GM19468 (cell line): ENCODE measurements around the gene ARSI.

ENCODE experiments used
- ATAC-seq: cut with Tn5 transposase; IDR thresholded peaks from one replicate; pipeline ENCODE4 v1.9.1; 2021; ENCODE audit warnings: mild to moderate bottlenecking, moderate library complexity, moderate number of reproducible peaks; ENCODE audit not compliant: unreplicated experiment; ENCODE audit errors: extremely low read depth

Gene ARSI

DNA sequence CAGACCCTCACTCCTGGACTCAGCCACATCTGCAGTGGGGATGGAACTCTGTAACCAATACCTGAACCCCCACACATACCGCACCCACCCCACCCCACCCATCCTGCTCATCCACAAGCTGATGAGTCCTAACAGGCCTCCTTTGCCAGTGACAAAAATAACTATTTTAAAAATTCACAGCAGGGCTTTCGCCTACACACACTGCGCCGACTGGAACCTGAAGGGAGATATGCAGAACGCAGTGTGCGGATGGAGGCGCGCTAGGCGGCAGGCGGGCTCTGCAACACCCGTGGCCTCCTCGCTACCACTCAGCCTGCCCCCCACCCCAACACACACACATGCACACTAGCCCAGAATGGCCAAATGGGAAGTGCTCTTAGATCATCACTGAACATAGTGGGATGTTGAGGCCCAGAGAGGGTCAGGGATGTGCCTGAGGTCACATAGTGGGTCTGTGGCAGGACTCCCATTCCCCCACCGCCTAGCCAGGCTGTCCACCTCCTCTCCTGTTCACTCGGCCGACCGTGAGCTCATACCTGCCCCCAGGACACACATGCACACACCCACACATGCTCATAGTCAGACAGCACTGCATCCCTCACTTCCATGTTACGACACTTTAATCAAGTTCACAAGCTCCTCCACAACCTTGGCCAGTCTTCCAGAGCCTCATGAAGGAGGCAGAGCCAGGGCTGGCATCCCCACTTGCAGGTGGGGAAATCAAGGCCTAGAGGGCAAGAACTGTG is 6.8 kb downstream of the ARSI start:
- no peak for ATAC-seq

DNA sequence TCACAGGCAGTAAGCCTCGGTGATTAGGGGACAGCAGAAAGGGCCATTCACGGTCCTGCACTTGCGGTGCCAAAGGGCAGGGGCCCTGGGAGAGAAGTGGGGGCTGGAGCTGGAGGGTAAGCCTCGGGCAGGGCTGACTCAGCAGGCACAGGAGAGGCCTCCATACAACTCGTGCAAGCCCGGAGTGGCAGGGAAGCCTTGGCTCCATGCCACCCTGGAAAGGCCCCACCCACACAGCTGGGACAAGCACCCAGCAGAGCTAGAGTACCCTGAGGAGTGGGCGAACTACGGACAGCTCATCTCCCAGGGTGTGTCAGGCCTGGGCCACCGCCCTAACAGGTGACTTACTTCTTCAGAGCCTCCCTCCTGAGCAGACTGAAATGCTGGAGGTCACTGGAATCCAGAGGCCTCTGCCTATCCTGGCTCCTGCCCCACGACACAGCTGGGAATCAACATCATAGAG is 7.5 kb downstream of the ARSI start:
- ATAC-seq, result no peak

DNA sequence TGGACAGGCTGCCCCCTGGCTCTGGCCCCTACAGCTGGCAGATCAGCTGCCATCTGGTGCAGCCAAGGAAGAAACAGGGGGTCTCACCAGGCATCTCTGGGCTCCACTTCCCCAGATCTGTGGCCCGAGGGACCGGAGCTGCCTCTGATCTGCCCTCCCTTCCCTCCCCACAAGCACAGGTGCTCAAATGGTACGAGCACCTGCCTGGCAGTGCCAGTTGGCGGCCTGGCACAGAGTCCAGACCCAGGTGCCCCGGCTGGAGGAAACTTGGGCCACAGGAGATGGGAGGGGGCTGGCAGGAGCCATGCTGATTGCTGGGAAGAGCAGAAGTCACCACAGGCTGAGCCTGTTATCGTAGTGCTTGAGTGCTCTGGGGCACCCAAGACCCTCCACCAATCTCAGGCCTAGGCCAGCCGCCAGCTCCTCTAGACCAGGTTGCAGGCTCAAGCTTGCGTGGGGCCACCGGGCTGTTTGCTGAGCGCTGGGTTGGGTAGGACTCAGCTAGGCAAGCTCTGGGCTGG is 8.1 kb downstream of the ARSI start:
- no peak for ATAC-seq

DNA sequence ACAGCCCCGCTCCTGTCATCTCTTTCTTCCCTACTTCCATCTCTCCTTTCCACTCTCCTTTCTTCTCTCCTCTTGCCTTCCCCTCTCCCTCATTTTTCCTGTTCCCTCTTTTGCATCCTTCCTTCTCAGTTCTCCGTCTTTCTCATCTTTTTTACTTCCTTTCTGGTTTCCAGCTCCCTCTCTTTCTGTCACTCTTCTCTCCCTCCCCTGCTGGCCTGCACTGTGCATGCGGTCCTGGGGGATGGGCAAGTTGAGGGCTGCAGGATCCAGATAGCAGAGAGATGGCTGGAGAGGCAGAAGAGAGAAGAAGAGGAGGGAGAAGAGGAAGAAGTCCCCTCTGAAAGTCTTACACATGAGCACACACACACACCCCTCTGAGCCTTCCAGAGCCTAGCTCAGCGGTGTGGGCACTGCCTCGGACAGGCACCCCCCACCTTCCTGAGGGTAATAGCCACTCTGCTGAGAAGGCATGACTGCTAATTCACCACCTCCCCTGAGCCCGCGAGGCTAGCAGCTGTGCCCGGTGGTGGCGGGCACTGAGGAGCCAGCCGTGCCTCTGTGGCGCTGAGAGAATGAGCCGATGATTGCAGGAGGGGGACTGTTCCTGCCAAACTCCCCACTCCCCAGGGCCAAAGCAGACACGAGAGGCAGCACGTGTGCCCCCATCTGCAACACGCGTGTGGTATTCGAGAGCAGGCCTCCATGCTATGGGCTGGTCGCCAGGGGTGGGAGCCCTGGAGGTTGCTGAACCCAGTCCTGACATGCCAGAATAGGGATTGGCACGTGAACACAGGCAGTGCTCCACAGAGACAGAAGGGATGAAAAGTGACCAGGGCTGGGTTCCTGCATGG is 9.4 kb downstream of the ARSI start:
- no peak for ATAC-seq

DNA sequence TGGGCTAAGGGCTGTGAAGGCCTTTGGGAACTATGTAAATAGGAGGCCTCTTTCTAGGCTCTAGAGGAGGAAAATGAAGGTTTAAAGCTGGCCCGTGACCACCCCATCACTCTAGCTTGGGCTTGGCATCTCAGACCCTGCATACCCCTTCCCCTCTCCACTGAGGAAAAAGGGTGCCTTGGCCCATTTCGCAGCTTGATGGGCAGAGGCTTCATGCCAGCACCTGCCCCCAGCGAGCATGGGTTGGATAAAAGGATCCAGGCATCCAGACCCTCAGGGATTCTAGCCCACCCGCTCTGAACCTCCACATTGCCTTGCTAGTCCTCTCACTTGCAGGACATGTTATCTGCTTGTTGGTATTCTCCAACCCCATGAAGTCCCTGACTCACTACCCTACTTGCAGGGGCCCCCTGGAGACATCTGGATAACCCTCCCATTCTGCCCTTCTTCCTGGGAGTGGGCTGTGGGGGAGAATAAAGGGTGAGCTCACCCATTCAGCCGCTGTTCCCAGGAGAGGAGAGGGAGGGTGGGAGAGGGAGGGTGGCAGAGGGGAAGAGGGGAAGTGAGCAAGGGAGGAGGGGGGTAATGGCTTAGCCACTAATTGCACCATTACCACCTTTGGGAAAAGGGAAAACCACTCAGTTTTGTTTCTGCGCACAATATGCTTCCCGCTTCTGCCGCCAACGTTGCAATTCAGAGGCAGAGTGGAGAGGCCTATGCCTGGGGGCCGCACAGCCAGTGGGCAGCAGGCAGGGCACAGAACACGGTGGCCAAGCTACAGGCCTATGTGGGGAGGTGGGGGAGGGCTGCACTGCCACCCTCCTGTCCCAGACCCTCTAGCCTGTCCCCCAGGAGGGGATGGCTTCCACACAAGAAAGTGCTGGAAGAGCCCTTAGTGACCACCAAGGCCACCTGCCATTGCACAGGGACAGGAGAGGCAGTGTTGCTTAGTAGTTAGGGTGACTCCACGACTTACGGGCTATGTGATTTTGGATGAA is 11.0 kb downstream of the ARSI start:
- ATAC-seq, result no peak

DNA sequence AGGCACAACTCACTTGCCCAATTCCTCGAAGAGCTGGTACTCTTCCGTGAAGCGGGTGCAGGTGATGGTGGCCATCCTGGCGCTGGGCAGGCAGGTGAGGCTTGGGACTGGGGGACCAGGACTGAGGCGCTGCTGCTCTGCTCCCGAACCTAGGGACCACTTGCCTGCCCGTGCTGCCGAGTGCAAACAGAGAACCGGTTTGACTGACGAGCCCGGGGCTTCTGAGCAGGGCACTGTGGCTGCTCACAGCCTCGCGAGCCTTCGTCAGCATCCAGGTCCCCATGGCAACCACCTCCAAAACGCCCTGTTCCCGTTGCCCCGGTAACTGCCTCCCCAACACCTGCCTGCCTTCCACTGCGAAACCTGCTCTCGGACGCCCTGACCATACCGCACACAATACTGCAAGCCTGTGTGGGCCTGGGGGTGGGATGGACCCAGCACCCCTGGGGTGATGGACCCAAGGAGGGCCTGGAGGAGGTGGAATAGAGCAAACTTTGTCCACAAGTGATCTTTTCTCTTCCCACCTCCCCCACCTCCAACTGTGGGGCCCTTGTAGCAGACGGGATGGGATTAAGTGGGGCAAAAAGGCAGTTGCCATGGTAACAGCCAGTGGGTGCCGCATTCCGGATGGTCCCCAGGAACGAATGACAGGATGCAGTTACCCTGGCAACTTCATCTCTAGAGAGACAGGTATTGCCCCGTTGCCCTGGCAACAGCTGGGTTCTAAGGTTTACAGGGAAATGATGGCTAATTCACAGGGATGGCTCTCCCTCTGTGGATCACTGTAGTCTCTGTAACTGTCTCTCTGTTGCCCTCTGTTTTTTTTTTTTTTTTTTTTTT is 12.9 kb downstream of the ARSI start, which contains the start of gene CAMK2A:
TSS of gene CAMK2A (minus strand) at position 223 of the 840 bp plus-strand sequence. CDS start at position 75, 148 bp downstream.
- no peak for ATAC-seq

DNA sequence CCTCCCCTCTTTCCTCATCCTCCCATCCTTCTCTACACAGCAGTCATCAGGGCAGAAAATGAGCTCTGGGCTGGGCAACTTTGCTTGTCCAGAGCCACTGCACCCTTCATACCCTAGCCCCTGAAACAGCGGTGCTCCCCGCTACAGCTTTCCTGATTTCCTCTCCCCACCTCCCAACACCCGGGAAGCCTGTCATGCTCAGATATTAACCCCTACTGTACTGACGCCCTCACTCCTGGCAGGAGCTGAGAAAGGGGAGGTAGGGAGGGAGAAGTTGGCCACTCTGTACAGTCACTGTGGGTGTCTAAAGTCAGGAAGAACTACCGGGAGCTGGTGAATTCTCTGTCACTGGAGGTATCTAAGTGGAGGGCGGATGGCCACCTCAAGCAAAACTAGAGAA is 13.9 kb downstream of the ARSI start:
- ATAC-seq, result no peak

DNA sequence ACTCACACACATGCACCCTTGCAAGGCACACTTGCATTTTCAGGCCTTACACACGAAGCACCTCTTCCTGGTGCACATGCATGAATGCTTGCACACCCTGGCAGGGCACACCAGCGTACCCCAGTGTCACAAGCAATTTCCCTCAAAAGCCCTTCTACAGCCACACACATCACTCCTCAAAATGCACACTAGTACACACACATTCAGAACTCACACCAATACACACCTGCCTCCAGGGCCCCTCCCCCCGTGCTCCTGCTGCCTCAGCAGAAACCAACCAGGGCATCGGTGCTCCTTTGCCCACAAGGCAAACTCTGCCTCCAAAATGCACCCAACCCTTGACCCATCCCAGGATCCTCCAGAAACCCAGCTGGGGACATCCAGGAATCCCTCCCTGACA is 14.3 kb downstream of the ARSI start:
- no peak for ATAC-seq

DNA sequence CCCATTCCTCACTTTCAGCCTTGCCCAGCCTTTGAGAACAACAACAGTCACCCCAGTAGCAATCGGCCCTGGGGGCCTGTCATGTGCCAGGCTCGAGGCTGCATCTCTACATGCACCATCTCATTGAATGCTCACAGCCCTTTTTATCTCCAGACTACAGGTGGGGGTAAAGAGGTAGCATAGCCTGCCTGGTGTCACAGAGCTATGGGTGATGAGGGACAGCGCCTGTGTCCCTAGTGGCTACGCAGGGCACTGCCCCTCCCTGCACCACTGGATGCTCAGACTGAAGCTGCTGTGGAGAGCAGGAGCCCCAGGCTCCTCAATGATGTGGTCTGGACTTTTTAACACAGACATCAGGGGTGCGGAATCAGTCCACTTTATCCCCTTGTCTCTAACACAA is 15.9 kb downstream of the ARSI start:
- ATAC-seq, result no peak

DNA sequence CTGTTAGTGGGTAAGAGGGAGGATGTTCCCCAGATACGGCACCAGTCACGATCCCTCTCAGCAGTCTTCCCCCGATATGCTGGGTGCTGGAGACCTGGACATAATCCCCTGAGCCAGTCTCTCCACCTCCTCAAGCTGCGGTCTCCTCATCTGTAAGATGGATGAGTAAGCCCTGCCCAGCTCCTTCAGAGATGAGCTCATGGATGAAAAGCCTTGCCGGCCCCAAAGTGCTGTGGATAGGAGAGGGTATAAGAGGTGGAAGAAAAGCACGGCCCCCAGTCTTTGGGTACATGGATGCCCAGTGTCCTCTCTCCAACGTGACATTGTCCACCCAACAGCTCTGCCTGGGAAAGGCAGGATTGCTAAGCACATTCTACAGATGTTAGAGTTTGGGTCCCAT is 17.6 kb downstream of the ARSI start:
- no peak for ATAC-seq

DNA sequence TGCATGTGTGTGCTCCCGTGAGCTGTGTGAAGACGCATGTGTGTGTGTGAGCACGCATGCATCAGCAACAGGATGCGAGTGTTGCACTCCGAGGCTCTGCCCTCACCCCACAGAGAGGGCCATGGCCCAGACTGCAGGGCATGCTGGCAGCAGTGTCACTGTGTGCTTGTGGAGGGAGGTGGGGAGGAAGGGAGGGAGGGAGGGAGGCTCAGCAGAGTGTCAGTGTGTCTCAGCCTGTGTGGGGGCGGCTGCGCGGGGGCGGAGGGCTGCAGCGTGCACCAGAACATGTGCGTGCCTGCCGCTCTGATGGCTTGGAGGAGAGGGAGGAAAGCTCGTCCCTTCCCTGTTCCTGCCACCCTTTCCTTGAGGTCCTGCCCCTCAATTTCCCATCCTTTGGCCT is 18.4 kb downstream of the ARSI start:
- ATAC-seq, result no peak

DNA sequence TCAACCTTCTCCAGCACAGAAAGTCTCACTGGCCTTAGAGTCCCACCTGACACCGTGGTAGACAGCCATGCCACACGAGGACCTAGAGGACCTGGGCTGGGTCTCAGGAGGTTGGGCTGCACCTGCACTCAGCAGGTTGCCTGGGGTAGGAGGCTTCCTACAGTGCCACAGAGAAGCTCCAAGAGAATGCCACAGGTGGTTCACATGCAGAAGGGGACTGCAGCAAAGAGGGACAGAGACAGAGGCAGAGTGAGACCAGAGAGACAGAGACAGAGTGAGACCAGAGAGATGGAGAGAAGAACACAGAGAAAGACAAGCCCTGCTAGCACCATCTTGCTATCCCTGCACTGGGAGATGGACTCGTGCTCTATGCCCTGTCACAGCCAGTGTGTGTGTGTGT is 18.8 kb downstream of the ARSI start:
- ATAC-seq, result no peak

DNA sequence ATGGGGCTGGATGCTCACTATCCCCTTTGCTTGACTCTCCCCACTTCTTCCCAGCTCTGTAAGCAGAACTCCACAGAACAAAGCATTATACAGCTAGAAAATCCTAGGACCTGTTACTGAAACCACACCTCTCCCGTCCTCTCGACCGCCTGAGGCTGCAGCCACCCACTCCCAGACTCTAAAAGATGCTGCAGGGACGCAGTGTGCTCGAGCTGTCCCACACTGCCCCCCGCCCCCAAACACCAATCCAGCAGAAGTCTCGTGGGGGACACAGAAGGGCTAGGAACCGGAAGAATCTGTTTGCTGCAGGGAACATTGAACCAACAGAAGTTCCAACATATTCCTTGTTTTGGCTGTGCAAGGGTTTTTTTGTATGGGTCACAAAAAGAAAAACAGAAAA is 20.7 kb downstream of the ARSI start:
- no peak for ATAC-seq

DNA sequence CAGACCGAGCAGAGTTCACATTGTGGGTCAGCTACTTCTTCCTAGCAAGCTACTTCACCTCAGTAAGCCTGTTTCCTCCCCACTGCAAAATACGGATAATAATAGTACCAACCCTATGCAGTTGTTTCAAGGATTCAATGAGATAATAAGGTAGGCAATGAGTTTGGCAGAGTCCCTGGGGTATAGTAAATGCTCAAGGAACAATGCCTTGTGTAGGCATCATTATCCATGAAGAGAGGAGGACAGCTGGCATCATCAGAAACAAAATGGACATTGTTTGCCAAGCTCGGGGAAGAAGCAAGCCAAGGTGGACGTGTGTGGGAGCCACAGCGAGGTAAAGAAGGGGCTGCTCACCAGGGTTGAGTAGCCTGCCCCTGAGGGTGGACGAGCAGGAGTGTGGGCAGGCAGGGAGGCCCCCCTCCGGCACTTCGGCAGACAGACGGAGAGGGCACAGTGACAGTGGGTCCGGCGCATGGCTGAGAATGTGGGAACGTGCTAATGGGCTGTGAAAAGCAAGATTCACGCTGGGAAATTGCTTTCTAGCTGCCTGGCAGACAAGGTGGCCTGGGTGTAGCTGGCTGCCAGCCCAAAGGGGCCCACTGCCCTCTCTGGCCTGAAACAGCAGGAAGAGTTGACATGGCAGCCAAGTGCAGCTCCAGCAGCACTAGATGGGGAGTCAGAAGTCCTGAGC is 23.2 kb downstream of the ARSI start:
- ATAC-seq, result no peak

DNA sequence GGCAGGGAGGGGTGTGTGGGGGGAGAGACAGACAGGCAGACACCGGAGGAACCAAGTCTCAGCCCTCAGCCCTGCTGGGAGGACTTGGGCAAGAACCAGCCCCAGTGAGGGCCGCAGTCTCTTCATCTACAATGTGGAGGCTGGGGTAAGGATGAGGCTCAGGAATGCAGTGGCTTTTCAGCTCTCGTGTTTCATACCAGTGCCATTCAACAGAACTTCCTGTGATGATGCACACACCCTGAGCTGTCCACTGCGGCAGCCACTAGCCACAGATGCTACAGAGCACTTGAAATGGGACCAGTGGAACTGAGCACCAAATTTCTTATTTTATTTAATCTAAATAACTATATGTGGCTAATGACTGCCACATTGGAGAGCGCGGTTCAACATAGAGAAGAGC is 23.8 kb downstream of the ARSI start:
- no peak for ATAC-seq

DNA sequence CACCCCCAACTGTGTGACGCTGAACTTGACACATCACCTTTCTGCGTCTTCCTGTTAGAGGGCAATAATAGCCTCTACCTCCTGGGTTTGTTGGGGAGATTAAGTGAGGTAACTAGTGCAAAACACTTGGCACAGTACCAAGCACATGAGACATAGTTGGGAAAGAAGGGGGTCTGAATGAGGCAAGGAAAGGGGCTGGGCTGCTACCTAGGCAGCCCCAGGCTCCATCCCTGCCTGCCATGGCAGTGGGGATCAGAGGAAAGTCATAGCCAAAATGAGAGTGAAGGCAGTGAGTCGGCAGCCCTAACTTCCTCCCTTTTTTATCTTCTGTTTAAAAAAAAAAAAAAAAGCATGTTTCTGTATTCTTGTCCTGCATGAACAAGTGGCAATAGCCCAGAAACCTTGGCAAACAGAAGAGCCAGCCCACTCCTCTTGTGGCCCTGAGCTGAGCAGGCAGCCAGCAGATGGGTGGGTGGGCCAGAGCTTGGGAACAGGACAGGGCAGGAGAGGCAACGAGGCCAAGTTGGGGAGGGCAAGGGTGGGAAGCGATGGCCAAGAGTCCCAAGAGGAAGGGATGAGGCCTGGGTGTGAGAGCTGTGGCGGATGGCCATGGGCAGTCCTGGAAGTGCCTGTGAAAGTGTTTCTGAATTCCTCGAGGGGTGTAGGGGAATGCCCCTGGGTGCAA is 24.5 kb downstream of the ARSI start:
- ATAC-seq, result no peak

DNA sequence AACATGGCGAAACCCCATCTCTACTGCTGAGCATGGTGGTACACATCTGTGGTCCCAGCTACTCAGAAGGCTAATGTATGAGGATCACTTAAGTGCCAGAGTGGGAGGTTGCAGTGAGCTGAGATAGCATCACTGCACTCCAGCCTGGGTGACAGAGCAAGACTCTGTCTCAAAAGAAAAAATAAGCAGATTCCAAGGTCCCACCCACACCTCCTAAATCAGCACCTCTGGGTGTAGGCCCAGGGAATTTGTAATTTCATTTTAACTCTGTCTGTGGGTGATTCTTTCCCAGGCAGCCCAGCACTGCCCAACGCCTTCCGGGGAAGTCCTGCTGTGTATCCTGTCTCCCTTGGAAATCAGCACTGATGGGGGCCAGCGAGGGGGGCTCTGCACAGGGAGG is 25.7 kb downstream of the ARSI start:
- ATAC-seq, result no peak

DNA sequence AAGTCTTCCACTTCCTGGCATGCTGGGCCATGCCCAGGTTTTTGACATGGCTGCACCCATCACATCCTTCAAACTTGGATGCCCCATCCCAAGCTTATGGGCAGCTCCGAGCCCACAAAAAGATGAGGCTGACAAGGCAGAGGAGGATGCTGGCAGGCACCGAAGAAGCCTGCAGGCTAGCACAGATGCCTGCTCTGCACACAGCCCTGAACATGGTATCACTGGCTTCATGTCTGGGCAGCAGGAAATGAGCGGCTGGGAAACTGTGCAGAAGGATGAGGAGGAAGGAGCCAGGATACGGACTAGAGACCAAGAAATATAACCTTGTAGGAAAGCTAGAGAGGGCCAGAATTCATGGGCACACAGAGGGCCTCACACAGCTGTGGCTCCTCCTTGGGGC is 27.9 kb downstream of the ARSI start:
- ATAC-seq, result no peak
